ENCODE data around the gene ELMO1. TPM values are rescaled to one million over a fixed set of nuclear protein-coding genes. Genes with fewer than 3 reads are reported as not detected.

Gene ELMO1
- total and polyA plus RNA-seq, 2 donors from 2014 or later = 6.0 to 35.4 TPM

DNA sequence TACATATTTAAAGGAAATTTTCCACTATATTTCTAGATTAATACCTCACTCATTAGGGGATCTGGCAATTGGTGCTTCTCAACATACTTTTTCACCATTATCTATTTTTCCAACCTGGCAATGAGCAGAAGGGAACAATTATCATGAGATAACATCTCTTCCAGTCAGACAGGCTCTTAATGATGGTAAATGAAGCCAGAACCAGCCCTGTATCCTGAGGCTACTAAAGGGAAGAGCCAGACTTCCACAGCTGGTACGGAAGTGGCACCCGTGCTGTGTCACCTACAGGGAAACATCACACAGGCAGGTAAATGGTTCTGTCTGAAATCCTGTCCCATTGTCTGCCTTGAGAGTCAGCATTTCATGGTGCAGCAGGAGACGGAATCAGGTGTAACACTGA lies 75.9 kb downstream of the ELMO1 start:
- Histone ChIP-seq H3K9ac (ENCODE audit: low read length in 3 of 3) (no peak overlapping the region), H3K27ac (ENCODE audit: low read depth in 2 of 2, low read length in 2 of 2) (no peak overlapping the region), H3K4me1 (ENCODE audit: control insufficient read depth in 2 of 3, insufficient read depth in 2 of 3, low read depth in 1 of 3, low read length in 3 of 3) (no peaks in the 10 kb centered on the region), H3K4me3 (ENCODE audit: low read length in 3 of 3) (no peak overlapping the region), H3K27me3 (ENCODE audit: control insufficient read depth, insufficient read depth, low read length) (no peaks in the 10 kb centered on the region), H3K36me3 (ENCODE audit: control insufficient read depth in 2 of 3, insufficient read depth in 3 of 3, low read length in 3 of 3) (no peaks in the 10 kb centered on the region), H3K9me3 (ENCODE audit: control insufficient read depth in 2 of 3, insufficient read depth in 1 of 3, low read length in 3 of 3) (peaks cover 0 to 7% (median 3%) of the 10 kb centered on the region in 3 donors)
- no peak for TF ChIP-seq CTCF (IDR thresholded peaks at IDR 0.05; ENCODE audit: borderline replicate concordance, extremely low read depth, insufficient read depth)
- intact Hi-C loops (cut with DNase I) = no loop called here
- FAIRE-seq (no peak), DNase-seq (no peak)

GRCh38 chr7:37371755-37372154 lies 76.9 kb downstream of the ELMO1 start:
- no peak for TF ChIP-seq CTCF (IDR thresholded peaks at IDR 0.05; ENCODE audit: borderline replicate concordance, extremely low read depth, insufficient read depth)
- no peak for DNase-seq
- intact Hi-C loops (cut with DNase I) = no loop called here

GRCh38 chr7:37369906-37370305 lies 78.8 kb downstream of the ELMO1 start:
- Histone ChIP-seq H3K4me3 (ENCODE audit: low read length in 3 of 3) (no peak overlapping the region), H3K27ac (ENCODE audit: low read depth in 2 of 2, low read length in 2 of 2) (no peak overlapping the region), H3K36me3 (ENCODE audit: control insufficient read depth in 2 of 3, insufficient read depth in 3 of 3, low read length in 3 of 3) (no peaks in the 10 kb centered on the region), H3K9ac (ENCODE audit: low read length in 3 of 3) (no peak overlapping the region), H3K27me3 (ENCODE audit: control insufficient read depth, insufficient read depth, low read length) (no peaks in the 10 kb centered on the region), H3K9me3 (ENCODE audit: control insufficient read depth in 2 of 3, insufficient read depth in 1 of 3, low read length in 3 of 3) (no peaks in the 10 kb centered on the region), H3K4me1 (ENCODE audit: control insufficient read depth in 2 of 3, insufficient read depth in 2 of 3, low read depth in 1 of 3, low read length in 3 of 3) (no peaks in the 10 kb centered on the region)
- FAIRE-seq (no peak), DNase-seq (no peak)
- intact Hi-C loops (cut with DNase I) = no loop called here
- no peak for TF ChIP-seq CTCF (IDR thresholded peaks at IDR 0.05; ENCODE audit: borderline replicate concordance, extremely low read depth, insufficient read depth)

More at GRCh38 chr7:37371755-37372154, 76.9 kb downstream of the ELMO1 start:
- H3K4me3 ChIP-seq (ENCODE audit: low read length in 3 of 3) = no peak overlapping the region
- H3K27ac ChIP-seq (ENCODE audit: low read depth in 2 of 2, low read length in 2 of 2) = no peak overlapping the region
- H3K9me3 ChIP-seq (ENCODE audit: control insufficient read depth in 2 of 3, insufficient read depth in 1 of 3, low read length in 3 of 3) = peaks cover 0 to under 1% (median under 1%) of the 10 kb centered on the region in 3 donors
- no peak for FAIRE-seq
- H3K27me3 ChIP-seq (ENCODE audit: control insufficient read depth, insufficient read depth, low read length) = no peaks in the 10 kb centered on the region
- no peak overlapping the region for H3K9ac ChIP-seq (ENCODE audit: low read length in 3 of 3)
- no peaks in the 10 kb centered on the region for H3K4me1 ChIP-seq (ENCODE audit: control insufficient read depth in 2 of 3, insufficient read depth in 2 of 3, low read depth in 1 of 3, low read length in 3 of 3)
- H3K36me3 ChIP-seq (ENCODE audit: control insufficient read depth in 2 of 3, insufficient read depth in 3 of 3, low read length in 3 of 3) = no peaks in the 10 kb centered on the region

- Histone ChIP-seq H3K4me3 (ENCODE audit: low read length in 3 of 3) (no peak overlapping the region), H3K9ac (ENCODE audit: low read length in 3 of 3) (no peak overlapping the region), H3K36me3 (ENCODE audit: control insufficient read depth in 2 of 3, insufficient read depth in 3 of 3, low read length in 3 of 3) (no peaks in the 10 kb centered on the region), H3K9me3 (ENCODE audit: control insufficient read depth in 2 of 3, insufficient read depth in 1 of 3, low read length in 3 of 3) (no peaks in the 10 kb centered on the region), H3K27ac (ENCODE audit: low read depth in 2 of 2, low read length in 2 of 2) (no peak overlapping the region), H3K27me3 (ENCODE audit: control insufficient read depth, insufficient read depth, low read length) (no peaks in the 10 kb centered on the region), H3K4me1 (ENCODE audit: control insufficient read depth in 2 of 3, insufficient read depth in 2 of 3, low read depth in 1 of 3, low read length in 3 of 3) (no peaks in the 10 kb centered on the region)
- intact Hi-C loops (cut with DNase I) = no loop called here
- FAIRE-seq = no peak
- DNase-seq = no peak
- no peak for TF ChIP-seq CTCF (IDR thresholded peaks at IDR 0.05; ENCODE audit: borderline replicate concordance, extremely low read depth, insufficient read depth)
Observed at GRCh38 chr7:37368540-37368939, 80.1 kb downstream of the ELMO1 start.

All from kidney (tissue), 14 donors.